K562 (cell line): Measurements from ENCODE around the gene UBE2I. TPM values are rescaled to one million over a fixed set of nuclear protein-coding genes. Genes with fewer than 3 reads are reported as not detected.

ENCODE experiments used
- CTCF ChIP-seq, 3 experiments: IDR thresholded peaks in 2 of 3; conservative IDR thresholded peaks in 1 of 3; 2 replicates each; pipeline ENCODE4 v1.5.1; 2011 to 2012; ENCODE audit warnings: low read length in 3 of 3, mild to moderate bottlenecking in 3 of 3, control low read depth in 2 of 3, improper control_type of control experiment in 1 of 3, inconsistent platforms in 1 of 3, low read depth in 1 of 3, mixed read lengths in 1 of 3, moderate library complexity in 1 of 3; ENCODE audit not compliant: insufficient read depth in 2 of 3
- ZBTB33 ChIP-seq: sonication (generic); formaldehyde crosslinking; IDR thresholded peaks from 2 replicates; pipeline ENCODE4 v1.8.1; 2023; ENCODE audit warnings: mild to moderate bottlenecking, missing genetic modification reagents
- polyA plus RNA-seq, 8 experiments: library from polyadenylated mRNA; depleted of rRNA in 4 of 8; stranded (reverse) in 5 of 8; unstranded in 3 of 8; fragments of >200 nt; fragmentation: Nextera tagmentation in 2 of 8; fragmentation: Illumina TruSeq in 1 of 8; extraction: Ambion mirVana in 2 of 8; extraction: Trizol in 1 of 8; gene quantifications; 2 replicates each; pipeline versions ENCODE4 v1.2.1 to v1.2.3, GENCODE V29; 2011 to 2014; ENCODE audit warnings: inconsistent platforms in 1 of 8, missing spikeins in 1 of 8
- total RNA-seq, 7 experiments: library from RNA; depleted of rRNA in 6 of 7; stranded (reverse); fragments of >200 nt in 6 of 7; fragmentation: Illumina TruSeq in 2 of 7; extraction: Trizol in 2 of 7; gene quantifications; 2 replicates each; pipeline versions ENCODE4 v1.2.1 to v1.2.3, GENCODE V29; 2011 to 2021; ENCODE audit warnings: low replicate concordance in 1 of 7
- TF ChIP-seq, protein P1 (sequence below): fragments of 450-650 bp; IDR thresholded peaks from 2 replicates; pipeline ENCODE4 v1.6.1; 2016; ENCODE audit warnings: borderline replicate concordance
- TF ChIP-seq, protein P2 (sequence below): sonication (generic); formaldehyde crosslinking; IDR thresholded peaks from 2 replicates; pipeline ENCODE4 v1.8.0; 2022; ENCODE audit warnings: mild to moderate bottlenecking, missing genetic modification reagents, borderline replicate concordance

UBE2I gene
- total and polyA plus RNA-seq, 9 of the 15 experiments (the other 6 are each of a cell fraction or from before 2014, with no cell fraction given), result 36.6 to 254 (median 104) TPM

DNA sequence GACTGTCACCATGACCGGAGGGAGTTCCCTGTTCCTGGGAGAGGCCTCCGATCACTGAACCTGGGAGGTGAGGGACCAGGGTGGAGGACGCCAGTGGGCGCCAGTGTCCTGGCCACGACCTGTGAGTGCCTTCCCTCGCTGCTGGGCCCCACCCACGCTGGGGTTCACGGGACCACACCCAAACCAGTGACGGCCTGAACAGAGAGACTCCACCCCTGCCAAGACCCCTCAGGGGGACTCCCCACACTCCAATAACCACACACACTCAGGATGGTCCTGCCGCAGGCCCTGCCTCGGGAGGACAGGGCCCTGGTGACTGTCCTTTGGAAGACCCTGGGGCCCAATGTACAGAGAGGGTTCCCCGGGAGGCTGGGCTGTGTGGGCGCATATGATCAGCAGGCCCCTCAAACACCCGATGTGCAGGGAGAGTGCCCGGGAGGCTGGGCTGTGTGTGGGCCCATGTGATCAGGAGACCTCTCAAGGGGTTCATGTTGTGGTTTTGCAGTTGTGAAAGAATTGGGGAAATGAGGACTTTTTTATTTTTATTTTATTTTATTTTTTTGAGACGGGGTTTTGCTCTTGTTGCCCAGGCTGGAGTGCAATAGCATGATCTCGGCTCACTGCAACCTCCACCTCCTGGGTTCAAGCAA is 27.0 kb upstream of the UBE2I start (continued):
- TF ChIP-seq ZBTB33 (CRISPR knock-in tag) (no peak), CTCF (IDR thresholded peaks at IDR 0.05 in 2 of 3, conservative IDR thresholded peaks at IDR 0.05 in 1 of 3; ENCODE audit: insufficient read depth in 2 of 3, low read depth in 1 of 3, low read length in 3 of 3) (peak in 2 of 3 experiments; percentile 41 to 42; a peak in 4 of 6 replicates)
- TF ChIP-seq, protein P1, sequence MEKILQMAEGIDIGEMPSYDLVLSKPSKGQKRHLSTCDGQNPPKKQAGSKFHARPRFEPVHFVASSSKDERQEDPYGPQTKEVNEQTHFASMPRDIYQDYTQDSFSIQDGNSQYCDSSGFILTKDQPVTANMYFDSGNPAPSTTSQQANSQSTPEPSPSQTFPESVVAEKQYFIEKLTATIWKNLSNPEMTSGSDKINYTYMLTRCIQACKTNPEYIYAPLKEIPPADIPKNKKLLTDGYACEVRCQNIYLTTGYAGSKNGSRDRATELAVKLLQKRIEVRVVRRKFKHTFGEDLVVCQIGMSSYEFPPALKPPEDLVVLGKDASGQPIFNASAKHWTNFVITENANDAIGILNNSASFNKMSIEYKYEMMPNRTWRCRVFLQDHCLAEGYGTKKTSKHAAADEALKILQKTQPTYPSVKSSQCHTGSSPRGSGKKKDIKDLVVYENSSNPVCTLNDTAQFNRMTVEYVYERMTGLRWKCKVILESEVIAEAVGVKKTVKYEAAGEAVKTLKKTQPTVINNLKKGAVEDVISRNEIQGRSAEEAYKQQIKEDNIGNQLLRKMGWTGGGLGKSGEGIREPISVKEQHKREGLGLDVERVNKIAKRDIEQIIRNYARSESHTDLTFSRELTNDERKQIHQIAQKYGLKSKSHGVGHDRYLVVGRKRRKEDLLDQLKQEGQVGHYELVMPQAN, result no peak
- TF ChIP-seq, protein P2, sequence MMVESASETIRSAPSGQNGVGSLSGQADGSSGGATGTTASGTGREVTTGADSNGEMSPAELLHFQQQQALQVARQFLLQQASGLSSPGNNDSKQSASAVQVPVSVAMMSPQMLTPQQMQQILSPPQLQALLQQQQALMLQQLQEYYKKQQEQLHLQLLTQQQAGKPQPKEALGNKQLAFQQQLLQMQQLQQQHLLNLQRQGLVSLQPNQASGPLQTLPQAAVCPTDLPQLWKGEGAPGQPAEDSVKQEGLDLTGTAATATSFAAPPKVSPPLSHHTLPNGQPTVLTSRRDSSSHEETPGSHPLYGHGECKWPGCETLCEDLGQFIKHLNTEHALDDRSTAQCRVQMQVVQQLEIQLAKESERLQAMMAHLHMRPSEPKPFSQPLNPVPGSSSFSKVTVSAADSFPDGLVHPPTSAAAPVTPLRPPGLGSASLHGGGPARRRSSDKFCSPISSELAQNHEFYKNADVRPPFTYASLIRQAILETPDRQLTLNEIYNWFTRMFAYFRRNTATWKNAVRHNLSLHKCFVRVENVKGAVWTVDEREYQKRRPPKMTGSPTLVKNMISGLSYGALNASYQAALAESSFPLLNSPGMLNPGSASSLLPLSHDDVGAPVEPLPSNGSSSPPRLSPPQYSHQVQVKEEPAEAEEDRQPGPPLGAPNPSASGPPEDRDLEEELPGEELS (CRISPR knock-in tag), result no peak
